Epidermal melanocyte (primary cell): Measurements from ENCODE around the gene QSOX2.

Experiments used
- DNase-seq: peaks from one replicate; pipeline ENCODE4 v3.0.0; 2011; ENCODE audit warnings: low spot score; ENCODE audit not compliant: insufficient read length

Gene QSOX2

GRCh38 chr9:136177224-136177623 lies 68.4 kb downstream of the QSOX2 start:
- no peak for DNase-seq

- no peak for DNase-seq
Observed at GRCh38 chr9:136175616-136176197, 69.9 kb downstream of the QSOX2 start.

DNA sequence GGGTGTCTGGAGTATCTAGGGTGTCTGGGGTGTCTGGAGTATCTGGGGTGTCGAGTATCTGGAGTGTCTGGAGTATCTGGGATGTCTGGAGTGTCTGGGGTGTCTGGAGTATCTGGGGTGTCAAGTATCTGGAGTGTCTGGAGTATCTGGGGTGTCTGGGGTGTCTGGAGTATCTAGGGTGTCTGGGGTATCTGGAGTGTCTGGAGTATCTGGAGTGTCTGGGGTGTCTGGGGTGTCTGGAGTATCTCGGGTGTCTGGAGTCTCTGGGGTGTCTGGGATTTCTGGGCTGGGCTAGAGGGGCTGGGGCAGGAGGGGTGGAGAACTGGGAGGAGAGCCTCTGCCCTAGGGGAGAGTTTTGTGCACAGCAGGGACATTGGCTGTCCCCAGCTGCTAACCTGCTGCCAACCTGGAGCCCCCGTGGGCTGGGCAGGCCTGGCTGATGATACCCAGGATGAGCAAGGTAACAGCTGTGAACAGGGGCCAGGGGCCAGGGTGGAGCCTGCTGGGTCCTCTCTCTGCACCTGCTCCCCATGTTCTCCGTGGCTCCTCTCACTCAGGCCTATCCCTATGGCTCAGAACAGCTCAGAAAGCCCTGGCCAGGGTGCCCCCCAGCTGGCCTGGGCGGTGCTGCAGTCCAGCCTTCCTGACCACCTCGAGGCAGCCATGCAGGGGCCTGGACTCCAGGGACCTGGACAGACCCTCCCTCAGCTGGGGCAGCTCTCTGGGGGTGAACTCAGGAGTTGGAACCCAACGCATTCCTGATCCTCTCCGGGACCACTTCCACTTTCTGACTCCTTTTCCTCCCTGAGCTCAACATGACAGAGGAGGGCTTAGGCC lies 70.6 kb downstream of the QSOX2 start:
- DNase-seq, result no peak

DNA sequence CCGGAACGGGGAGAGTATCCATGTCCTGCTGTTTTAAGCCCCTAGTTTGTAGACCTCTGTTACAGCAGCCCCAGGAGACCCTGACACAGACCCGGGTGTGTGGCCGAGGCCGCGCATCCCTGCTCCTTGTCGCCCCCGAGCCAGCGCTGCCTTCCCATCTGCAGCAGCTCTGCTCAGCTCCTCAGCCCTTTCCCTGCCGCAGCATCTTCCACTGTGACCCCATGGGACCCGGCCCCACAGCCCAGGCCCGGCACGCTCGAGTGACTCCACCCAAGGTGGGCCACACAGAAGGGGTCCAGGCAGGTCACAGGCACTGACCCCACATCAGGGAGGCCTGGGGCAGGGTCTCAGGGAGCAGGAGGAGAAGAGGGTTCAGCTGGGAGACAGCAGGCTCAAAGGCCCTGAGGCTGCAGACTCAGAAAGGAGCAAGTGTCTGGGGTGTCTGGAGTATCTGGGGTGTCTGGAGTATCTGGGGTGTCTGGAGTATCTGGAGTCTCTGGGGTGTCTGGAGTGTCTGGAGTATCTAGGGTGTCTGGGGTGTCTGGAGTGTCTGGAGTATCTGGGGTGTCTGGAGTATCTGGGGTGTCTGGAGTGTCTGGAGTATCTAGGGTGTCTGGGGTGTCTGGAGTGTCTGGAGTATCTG lies 71.8 kb downstream of the QSOX2 start:
- DNase-seq, result no peak

DNA sequence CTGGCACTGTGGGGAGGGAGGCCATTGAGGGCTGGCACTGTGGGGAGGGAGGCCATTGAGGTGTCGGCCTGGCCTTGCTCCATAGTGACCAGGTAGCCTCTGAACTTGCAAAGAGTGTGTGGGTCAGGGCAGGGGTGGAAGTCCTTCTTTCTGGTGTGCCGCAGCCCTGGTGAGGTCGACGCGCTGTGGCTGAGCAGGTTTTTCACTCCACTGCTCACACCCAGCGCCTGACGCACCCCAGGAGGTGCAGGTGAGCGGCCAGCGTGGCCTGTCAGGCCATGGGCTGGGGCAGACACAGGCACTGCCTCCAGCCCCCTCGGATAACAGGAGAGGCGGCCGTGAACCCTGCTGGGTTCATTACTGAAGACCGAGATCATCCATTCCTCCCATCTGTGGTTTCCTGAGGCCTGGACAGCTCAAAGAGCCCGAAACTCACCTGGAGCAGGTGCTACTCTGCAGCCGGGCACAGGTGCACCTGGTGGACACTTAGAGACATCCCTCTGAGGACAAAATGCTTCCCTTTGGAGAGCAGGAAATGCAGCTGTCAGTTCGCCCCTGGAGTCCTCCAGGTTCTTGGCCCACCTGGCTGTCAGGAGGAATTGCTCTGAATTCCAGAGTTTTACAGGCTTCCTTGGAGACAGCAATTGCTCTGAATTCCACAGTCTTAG lies 73.1 kb downstream of the QSOX2 start:
- no peak for DNase-seq

DNA sequence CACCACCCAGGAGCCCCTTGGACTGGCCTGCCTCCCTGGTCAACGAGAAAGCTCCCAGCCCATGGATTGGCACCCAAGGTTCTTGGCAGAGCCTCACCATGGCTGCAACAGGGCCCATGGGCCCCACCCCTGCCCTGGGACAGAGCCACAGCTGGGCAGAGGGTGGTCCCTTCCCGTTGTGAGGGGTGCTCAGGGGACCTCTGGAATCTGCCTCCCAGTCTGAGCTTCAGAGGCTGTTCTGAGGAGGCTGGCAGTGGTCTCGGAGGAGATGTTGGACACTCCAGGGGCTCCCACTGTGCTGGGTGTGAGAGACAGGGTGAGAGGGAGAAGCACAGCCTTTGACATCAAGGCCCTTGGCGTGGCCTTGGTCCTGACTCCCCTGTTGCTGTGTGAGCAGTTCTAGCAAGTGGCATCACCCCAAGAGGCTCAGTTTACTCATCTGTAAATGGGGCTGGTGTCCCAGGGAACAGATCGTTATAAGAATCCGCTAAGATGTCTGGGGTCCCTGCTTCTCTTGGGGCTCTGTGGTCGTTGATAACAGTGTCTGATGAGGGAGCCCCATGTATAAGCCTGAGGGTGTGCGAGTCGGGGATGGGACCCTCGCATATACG lies 73.7 kb downstream of the QSOX2 start:
- no peak for DNase-seq

DNA sequence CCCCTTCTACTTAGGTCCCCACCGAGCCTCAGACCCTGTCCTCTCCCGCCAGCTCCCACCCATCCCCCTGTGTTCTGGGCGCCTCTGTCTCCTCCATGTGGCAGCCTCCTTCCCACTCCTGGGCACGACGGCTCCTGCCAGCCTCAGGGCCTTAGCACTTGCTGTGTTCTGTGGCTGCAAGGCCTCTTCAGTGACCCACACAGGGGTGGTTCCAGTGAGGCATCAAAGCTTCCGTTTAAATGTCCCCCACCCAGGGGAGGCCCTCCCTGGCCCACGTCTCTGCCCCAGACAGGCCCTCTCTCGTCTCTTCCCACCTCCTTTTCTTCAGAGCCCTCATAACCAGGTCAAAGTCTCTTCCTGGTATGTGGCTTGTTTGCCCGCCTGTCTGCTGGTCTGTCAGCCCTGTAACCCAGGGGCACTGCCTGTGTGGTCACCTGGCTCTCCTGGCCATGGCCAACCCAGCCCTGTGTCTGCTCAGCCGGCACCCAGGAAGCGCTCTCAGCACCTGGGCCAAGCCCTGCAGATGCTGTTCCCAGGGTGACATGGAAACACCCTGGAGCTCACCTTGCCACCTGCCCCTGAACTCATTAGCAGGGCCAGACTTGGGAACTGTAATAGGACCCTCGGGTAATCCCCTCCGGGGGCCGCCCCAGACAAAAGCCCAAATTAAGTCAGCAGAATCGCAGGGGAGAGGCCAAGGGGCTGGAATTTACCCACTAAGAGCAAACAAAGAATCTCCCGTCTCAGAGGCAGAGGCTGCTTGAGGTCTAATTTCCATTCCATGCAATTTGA lies 74.4 kb downstream of the QSOX2 start:
- DNase-seq, result no peak

- no peak for DNase-seq
Observed at GRCh38 chr9:136170006-136170901, 75.4 kb downstream of the QSOX2 start.

DNA sequence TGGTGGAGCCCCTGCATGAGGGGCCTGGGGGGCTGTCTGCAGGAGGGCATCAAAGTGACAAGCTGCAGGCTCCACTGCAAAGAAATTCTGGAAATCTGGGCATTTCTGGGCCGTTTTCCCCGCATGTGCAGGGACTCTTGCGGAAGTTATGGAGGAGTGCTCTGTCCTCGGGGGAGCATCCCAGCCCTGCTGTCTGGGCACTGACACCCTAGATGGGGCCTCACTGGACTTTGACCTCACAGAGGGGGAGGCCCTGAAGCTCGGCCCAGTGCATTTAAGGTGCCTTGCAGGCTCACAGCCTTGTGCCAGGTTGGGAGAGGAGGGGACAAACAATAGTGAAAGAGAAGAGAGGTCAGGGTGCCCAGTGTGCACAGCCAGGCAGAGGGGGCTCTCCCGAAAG lies 76.1 kb downstream of the QSOX2 start:
- DNase-seq, result no peak

DNA sequence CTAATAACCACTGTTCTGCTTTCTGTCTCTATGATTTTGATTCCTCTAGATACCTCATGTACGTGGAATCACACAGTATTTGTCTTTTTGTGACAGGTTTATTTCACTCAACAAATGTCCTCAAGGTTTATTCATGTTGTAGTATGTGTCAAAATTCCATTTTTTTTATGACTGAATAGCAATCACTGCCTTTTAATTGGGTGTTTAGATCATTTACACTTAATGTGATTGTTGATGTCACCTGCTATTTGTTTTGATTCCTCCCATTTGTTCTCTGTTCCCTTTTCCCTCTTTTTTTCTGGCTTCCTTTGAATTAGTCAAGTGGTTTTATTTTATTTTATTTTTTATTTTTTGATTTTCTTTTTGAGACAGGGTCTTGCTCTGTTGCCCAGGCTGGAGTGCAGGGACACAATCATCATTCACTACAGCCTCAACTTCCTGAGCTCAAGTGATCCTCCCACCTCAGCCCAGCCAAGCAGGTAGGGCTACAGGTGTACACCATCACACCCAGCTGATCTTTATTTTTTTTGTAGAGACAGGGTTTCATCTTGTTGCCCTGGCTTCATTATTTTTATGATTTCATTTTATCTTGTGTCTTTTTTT lies 82.3 kb downstream of the QSOX2 start:
- no peak for DNase-seq

- DNase-seq, result no peak
Observed at GRCh38 chr9:136160995-136161610, 84.5 kb downstream of the QSOX2 start.

DNA sequence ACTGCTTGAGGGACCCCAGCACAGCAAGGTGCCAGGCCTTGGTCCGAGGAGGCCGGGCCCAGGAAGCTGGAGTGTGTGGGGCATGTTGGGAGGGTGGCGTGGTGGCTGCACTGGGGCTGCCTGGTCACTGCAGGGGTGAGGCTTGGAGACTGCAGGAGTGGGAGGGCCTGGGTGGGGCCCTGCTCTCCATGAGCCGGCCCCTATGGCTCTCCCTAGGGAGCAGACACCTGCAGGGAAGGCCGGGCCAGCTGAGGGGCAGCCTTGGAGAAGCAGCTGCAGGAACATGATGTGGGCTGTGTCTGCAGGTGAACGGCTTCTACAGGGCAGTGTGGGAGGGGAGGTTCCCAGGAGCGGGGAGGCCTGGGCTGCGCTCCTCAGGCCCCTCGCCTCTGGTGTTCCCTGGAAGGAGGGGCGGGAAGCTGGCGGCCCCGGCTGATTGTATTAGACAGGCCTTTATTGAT lies 85.2 kb downstream of the QSOX2 start:
- DNase-seq, result no peak

DNA sequence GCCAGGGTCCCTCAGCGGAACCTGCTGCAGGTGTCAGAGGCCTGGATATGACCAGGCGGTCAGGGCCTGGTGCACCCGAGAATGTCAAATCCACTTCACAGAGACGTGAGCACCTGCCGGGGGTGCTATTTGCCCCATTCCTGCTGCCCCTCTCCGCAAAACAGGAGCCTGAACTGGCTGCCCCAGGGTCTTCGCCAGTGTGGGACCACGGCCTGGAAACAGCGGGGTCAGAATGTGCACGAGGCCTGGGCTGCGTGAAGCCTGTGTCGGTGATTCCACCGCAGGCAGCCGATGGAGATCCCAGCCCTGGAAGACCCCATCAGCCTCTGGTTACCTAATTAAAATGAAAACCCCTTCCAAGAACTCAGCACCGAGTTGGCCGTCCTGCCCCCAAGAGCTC lies 85.8 kb downstream of the QSOX2 start:
- DNase-seq, result no peak

- DNase-seq, result no peak
Observed at GRCh38 chr9:136157477-136158265, 87.9 kb downstream of the QSOX2 start.
